ENCODE measurements around the gene SLC35A3. TPM values are rescaled to one million over a fixed set of nuclear protein-coding genes. Genes with fewer than 3 reads are reported as not detected.

The SLC35A3 gene
- total and polyA plus RNA-seq, 9 of the 15 experiments (the other 6 are each of a cell fraction or from before 2014, with no cell fraction given), result 3.5 to 21.7 (median 13.2) TPM

- TF ChIP-seq ZBTB40 (IDR thresholded peaks at IDR 0.05) (no peak), ZBTB40 (CRISPR knock-in tag; IDR thresholded peaks at IDR 0.05) (peak; percentile 17; the same call in 1 of the 2 replicates), HDAC6 (IDR thresholded peaks at IDR 0.05; ENCODE audit: low read depth, low read length) (no peak), ZBTB9 (CRISPR knock-in tag; IDR thresholded peaks at IDR 0.05) (no peak), MLX (CRISPR knock-in tag; conservative IDR thresholded peaks at IDR 0.05) (no peak), ZNF324 (CRISPR knock-in tag; IDR thresholded peaks at IDR 0.05) (no peak), NKRF (IDR thresholded peaks at IDR 0.05; ENCODE audit: borderline replicate concordance) (no peak), DLX4 (CRISPR knock-in tag; IDR thresholded peaks at IDR 0.05) (no peak), SRSF3 (IDR thresholded peaks at IDR 0.05; ENCODE audit: insufficient read depth, low read length) (no peak), ZFPM2 (CRISPR knock-in tag; IDR thresholded peaks at IDR 0.05) (no peak), ZBTB1 (CRISPR knock-in tag; IDR thresholded peaks at IDR 0.05; ENCODE audit: borderline replicate concordance, low read depth) (no peak; the same call in none of the 2 replicates), TFAM (CRISPR knock-in tag; conservative IDR thresholded peaks at IDR 0.05) (no peak)
These were observed 68.3 kb downstream of the SLC35A3 start (continued) for GRCh38 chr1:100037927-100038659.
